HUES64 (cell line): ENCODE results near the gene RPS6KA2.

ENCODE experiments used
- H3K27ac ChIP-seq: 2 replicates; pipeline ENCODE4 v1.7.0; 2013; ENCODE audit warnings: low read depth, low read length, inconsistent platforms
- H3K27me3 ChIP-seq: 2 replicates; pipeline ENCODE4 v1.6.1; 2013; ENCODE audit warnings: mild to moderate bottlenecking, low read length; ENCODE audit not compliant: insufficient read depth
- H3K36me3 ChIP-seq: 2 replicates; pipeline ENCODE4 v1.6.1; 2013; ENCODE audit warnings: mild to moderate bottlenecking, low read length; ENCODE audit not compliant: insufficient read depth
- H3K4me1 ChIP-seq: 2 replicates; pipeline ENCODE4 v1.6.1; 2013; ENCODE audit warnings: mild to moderate bottlenecking, low read length, moderate library complexity; ENCODE audit not compliant: insufficient read depth
- H3K4me3 ChIP-seq: 2 replicates; pipeline ENCODE4 v1.5.1; 2013; ENCODE audit warnings: mild to moderate bottlenecking, low read length, moderate library complexity
- H3K9ac ChIP-seq: 2 replicates; pipeline ENCODE4 v1.6.1; 2013; ENCODE audit warnings: mild to moderate bottlenecking, low read depth, low read length
- H3K9me3 ChIP-seq: 2 replicates; pipeline ENCODE4 v1.6.1; 2013; ENCODE audit warnings: low read depth, low read length; ENCODE audit not compliant: insufficient read depth
- WGBS: fragments of 150-250, 120-280 bp; methylation state at CpG from one replicate; pipeline ENCODE4 v1.1.7; 2013; ENCODE audit warnings: missing lambda C conversion rate; 5-methylcytosine and 5-hydroxymethylcytosine counted together

RPS6KA2 gene

DNA sequence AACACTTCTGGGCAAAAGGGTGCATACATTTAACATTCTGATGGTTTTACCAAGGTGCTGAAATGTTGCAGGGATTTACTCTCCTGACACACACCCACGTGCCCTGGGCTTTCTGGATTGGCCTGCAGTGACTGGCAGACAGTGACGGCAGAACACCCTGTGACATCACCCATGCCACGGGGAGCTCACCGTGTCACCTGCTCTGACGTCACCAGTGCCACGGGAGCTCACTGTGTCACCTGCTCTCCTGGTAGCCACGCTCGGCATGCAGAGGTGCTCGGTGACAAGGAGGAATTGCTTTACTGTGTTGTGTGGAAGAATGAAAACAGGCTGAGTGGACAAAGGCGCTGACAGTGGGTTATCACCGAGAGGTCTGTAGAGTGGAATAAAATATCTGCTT lies 139.9 kb downstream of the RPS6KA2 start:
- H3K9me3 ChIP-seq = no peaks in the 10 kb centered on the region
- H3K27me3 ChIP-seq = no peaks in the 10 kb centered on the region
- H3K9ac ChIP-seq = no peak overlapping the region
- H3K36me3 ChIP-seq = no peaks in the 10 kb centered on the region
- H3K4me1 ChIP-seq = peaks cover 17% of the 10 kb centered on the region
- H3K4me3 ChIP-seq = no peak overlapping the region
- 97% methylated on average over 11 of the region's 11 CpGs for WGBS
- no peak overlapping the region for H3K27ac ChIP-seq

DNA sequence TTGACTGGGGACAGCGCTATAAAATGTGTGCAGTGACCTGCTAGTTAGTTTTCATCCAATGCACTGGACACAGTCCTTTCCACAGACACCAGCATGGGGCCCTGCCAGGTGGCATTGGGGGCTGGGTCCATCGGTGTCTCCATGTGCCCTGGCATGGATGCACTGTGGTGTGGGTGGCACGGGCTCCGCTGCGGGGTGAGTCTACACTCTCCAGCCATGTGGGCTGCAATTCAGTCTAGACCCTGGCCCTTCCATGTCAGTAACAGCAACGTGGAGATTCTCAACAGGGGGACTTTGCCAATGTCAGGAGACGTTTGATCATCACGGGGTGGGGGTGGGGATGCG lies 140.5 kb downstream of the RPS6KA2 start:
- Histone ChIP-seq H3K9ac (no peak overlapping the region), H3K27me3 (no peaks in the 10 kb centered on the region), H3K27ac (no peak overlapping the region), H3K4me3 (no peak overlapping the region), H3K4me1 (peaks cover 17% of the 10 kb centered on the region), H3K36me3 (no peaks in the 10 kb centered on the region), H3K9me3 (no peaks in the 10 kb centered on the region)
- 96% methylated on average over 9 of the region's 9 CpGs for WGBS

DNA sequence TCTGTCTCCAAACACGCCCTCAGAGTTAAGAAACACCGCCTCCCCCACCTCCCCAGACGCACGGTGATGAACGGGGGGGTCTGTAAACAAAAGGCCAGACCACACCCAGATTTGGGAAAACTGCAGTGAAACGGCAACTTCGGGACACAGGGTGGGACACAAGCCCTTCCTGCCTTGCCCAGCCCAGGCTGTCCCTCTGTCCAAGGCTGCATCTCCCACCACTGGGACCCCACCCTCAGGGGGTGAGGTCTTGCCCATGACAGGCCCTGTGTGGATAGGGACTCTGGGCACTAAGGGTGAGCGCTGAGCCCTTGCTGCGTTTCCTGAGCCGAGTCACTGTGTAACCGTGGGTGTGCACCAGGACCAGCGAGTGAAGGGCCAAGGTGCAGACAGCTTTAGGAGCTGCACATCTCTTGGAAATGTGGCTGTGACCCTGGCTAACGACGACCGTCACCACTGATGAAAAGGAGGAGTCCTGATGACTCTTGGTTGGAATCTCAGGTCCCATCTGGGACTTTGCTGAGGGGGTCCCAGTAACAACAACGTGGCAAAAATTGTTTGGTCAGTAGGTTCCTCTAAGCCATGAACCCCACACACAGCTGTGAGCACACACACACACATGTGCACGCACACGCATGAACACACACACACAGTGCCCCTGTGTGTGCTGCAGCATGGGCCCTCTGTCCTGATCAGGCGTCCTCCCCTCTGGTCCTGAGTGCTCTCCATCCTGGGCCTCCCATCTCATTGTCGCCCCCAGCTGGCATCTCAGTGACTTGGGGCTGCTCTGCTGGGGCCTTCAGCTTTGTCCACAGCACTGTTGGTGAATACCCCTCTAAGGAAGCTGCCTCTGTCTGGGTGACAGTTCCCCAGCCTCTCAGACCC lies 141.2 kb downstream of the RPS6KA2 start:
- Histone ChIP-seq H3K9ac (no peak overlapping the region), H3K27ac (no peak overlapping the region), H3K9me3 (no peaks in the 10 kb centered on the region), H3K27me3 (no peaks in the 10 kb centered on the region), H3K36me3 (no peaks in the 10 kb centered on the region), H3K4me3 (no peak overlapping the region), H3K4me1 (peaks cover 17% of the 10 kb centered on the region)
- 95% methylated on average over 20 of the region's 20 CpGs for WGBS

DNA sequence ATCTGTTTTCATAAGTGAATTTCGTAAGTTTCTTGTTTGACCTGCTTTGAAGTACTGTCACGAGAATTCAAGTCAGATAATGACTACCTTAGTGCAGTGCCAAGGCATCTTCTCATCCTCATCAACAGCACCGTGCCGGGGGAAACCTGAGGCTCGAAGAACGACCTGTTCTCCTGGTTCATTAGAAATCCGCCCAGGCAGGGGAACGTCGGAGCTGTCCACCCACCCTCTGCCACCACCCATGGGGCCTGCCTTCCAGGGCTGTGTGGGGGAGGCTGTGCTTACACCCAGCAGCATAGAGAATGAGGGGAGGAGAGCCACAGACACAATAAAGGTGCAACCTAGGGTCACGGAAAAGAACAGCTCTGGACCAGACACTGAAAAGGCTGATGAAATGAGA lies 142.2 kb downstream of the RPS6KA2 start:
- no peak overlapping the region for H3K27ac ChIP-seq
- H3K4me3 ChIP-seq = no peak overlapping the region
- 91% methylated on average over 10 of the region's 10 CpGs for WGBS
- no peaks in the 10 kb centered on the region for H3K27me3 ChIP-seq
- H3K9ac ChIP-seq = no peak overlapping the region
- no peaks in the 10 kb centered on the region for H3K36me3 ChIP-seq
- H3K4me1 ChIP-seq = peaks cover 14% of the 10 kb centered on the region
- H3K9me3 ChIP-seq = no peaks in the 10 kb centered on the region

DNA sequence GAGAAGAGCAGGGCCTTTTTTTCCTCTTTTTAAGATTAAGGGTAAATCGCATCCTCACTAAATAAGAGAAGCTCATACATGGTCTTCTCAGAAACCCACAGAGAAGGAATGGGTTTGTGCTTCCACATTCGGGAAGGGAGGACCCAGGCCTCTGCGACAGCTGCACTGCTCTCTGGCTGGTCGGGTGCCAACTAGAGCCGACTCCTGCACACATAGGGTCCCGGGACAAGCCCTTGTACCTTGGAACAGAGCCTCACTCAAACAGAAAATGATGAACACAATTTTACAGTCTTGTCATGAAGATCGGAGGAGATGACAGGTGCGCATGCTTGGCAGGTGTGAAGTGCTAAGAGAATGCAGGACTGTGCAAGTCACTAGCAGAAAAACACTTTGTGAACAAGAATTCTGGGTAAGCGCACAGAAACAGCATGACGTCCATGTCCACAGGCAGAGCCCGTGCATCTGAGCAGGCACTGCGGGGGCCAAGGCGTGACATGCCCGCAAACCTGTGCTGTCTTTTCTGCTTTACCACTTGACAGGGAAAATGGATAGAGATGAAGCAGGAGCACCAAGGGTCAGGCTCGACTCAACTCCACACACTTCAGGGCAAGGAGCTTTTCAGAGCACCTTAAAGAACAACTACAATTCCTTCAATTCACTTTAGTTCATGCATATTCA lies 143.3 kb downstream of the RPS6KA2 start:
- 0 out of 2 replicates have a peak, but pooled peaks cover 7% of the 10 kb centered on the region for H3K4me1 ChIP-seq
- no peak overlapping the region for H3K4me3 ChIP-seq
- no peak overlapping the region for H3K9ac ChIP-seq
- H3K9me3 ChIP-seq = no peaks in the 10 kb centered on the region
- H3K27me3 ChIP-seq = no peaks in the 10 kb centered on the region
- WGBS = 93% methylated on average over 15 of the region's 15 CpGs
- no peaks in the 10 kb centered on the region for H3K36me3 ChIP-seq
- no peak overlapping the region for H3K27ac ChIP-seq

DNA sequence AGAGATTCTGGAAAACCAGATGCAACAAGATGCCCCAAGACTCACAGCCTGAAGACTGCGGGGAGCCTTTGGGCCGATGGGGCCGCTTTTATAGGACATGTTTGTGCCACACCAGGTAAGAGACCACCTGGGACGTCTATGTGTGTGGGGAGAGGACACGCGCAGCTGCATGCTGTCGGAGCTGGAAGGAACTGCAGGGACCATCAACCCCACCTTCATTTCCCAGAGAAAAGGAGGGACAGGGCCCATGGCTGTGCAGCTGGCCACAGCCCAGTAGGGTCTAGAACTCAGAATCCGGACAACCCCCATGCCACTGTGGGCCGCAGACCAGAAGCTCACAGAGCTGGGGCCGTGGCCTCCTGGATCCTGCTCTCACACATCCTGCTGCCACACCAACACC lies 144.0 kb downstream of the RPS6KA2 start:
- no peaks in the 10 kb centered on the region for H3K9me3 ChIP-seq
- no peak overlapping the region for H3K27ac ChIP-seq
- H3K27me3 ChIP-seq = no peaks in the 10 kb centered on the region
- H3K36me3 ChIP-seq = no peaks in the 10 kb centered on the region
- WGBS = 98% methylated on average over 10 of the region's 10 CpGs
- H3K4me3 ChIP-seq = no peak overlapping the region
- no peak overlapping the region for H3K9ac ChIP-seq
- H3K4me1 ChIP-seq = 0 out of 2 replicates have a peak, but pooled peaks cover 6% of the 10 kb centered on the region

DNA sequence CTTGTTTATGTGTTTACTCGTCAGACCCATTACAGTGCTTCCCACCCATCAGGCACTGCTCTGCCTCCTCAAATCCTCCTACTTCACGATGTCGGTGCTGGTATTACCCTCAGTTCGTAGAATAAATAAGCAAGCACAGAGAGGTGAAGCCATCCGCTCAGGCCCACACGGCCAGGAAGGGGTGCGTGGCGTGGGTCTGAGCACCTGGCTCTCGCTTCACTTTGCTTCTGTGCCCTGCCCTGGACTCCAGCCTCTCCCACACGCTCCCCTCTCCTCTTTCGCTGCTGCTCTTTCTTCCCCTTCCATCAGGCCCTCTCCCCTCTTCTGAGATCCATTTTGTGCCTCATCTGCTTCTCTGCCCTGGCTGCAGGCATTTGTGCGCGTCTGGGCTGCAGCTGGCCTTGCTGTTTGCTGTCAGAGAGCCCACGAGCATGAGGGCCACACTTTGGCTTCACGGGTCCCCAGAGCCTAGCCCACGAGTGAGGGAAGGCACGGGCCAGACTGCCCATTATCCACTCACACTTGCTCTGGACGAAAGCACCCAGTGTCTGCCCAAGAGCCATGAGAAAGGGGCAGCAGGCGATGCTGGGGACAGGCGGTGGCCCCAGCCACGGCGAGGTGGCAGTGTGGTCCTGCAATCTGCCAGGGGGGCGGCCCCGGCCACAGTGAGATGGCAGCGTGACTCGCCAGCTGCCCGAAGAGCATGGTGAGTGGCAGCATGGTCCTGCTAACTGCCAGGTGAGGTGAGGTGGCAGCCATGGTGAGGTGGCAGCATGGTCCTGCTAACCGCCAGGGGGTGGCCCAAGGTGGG lies 148.1 kb downstream of the RPS6KA2 start:
- Histone ChIP-seq H3K36me3 (no peaks in the 10 kb centered on the region), H3K9me3 (no peaks in the 10 kb centered on the region), H3K27ac (no peak overlapping the region), H3K4me1 (no peaks in the 10 kb centered on the region), H3K9ac (no peak overlapping the region), H3K4me3 (no peak overlapping the region), H3K27me3 (no peaks in the 10 kb centered on the region)
- WGBS = 94% methylated on average over 28 of the region's 28 CpGs

DNA sequence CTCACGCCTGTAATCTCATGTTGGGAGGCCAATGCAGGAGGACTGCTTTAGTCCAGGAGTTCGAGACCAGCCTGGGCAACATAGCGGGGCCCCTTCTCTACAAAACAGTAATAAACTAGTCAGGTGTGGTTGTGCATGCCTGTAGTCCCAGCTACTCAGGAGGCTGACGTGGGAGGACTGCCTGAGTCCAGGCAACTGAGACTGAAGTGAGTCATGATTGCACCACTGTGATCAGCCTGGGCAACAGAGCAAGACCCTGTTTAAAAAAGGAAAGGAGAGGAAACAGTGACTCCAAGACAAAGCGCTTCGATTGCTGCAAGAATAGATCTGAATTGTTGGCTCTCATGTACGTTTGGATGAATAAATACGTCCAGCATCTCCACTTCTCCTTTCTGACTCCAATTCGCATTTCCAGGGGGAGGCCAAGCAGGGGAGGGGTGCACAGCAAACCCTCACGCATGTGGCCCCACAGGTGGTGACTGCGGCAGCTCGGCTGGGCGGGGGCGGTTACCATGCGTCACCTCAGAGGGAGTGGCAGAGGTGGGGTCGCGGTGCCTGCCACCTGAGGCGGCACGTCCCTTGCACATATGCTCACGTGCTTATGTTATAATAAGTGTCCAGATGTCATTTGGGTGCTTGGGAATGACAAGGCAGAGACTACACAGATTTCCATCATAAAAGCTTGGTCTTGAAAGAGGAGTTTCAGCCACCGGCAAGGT lies 149.2 kb downstream of the RPS6KA2 start:
- 95% methylated on average over 21 of the region's 21 CpGs for WGBS
- Histone ChIP-seq H3K27me3 (no peaks in the 10 kb centered on the region), H3K4me1 (no peaks in the 10 kb centered on the region), H3K36me3 (no peaks in the 10 kb centered on the region), H3K9me3 (no peaks in the 10 kb centered on the region), H3K9ac (no peak overlapping the region), H3K4me3 (no peak overlapping the region), H3K27ac (no peak overlapping the region)

DNA sequence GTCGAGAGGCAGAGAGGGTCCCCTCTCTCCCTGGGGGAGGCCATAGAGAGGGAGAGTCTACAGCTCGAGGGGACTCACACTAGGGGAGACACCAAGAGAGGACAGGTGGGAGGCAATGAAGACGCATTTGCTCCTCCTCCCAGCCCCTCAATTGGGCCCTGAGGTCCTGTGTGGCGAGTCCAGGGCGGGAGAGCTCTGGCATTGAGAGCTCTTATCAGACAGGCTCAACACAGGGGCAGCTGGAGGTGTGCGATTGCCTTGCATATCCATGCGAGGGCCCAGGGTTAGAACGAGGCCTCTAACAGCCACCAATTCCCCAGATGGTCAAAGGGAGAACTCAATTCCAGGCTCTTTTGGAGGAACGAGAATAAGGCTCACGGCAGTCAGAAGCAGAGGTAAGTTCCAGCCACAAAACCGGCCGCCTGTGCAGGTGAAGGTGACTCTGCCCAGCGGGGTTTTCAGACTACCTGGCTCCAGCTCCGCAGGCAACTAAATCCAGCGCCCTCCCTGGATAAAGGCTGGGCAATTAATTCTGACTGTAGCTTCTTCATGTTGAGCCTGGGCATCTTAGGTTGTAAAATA lies 150.3 kb downstream of the RPS6KA2 start:
- Histone ChIP-seq H3K9me3 (no peaks in the 10 kb centered on the region), H3K36me3 (no peaks in the 10 kb centered on the region), H3K27ac (no peak overlapping the region), H3K9ac (no peak overlapping the region), H3K4me3 (no peak overlapping the region), H3K4me1 (no peaks in the 10 kb centered on the region), H3K27me3 (no peaks in the 10 kb centered on the region)
- 89% methylated on average over 15 of the region's 15 CpGs for WGBS

DNA sequence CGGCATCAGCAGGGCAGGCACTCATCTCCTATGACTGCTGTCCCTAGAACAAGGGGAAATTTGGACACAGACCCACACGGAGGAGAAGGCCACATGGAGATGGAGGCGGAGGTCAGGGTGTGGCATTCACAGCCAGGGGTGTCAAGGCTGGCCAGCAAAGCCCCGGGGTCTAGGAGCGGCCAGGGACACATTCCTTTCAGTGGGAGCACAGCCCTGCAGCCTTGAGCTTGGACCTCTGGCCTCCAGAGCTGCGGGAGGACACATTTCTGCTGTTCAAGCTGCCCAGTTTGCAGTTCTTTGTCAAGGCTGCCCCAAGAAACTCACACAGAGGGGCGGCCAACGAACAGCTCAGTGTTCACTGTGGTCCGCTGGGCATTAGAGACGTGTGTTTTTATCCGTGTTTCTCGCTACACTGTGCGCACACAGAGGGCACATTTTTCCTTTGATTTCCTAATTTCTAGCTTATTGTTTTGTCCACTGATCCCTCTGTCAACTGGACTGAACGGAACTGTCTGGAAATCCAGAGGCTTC lies 150.9 kb downstream of the RPS6KA2 start:
- no peaks in the 10 kb centered on the region for H3K9me3 ChIP-seq
- no peaks in the 10 kb centered on the region for H3K36me3 ChIP-seq
- no peaks in the 10 kb centered on the region for H3K4me1 ChIP-seq
- H3K4me3 ChIP-seq = no peak overlapping the region
- WGBS = 92% methylated on average over 14 of the region's 14 CpGs
- H3K27ac ChIP-seq = no peak overlapping the region
- H3K9ac ChIP-seq = no peak overlapping the region
- H3K27me3 ChIP-seq = no peaks in the 10 kb centered on the region
